KMS-11 (cell line): Measurements from ENCODE around the gene TNRC6B.

Source experiments
- H2AFZ ChIP-seq: fragments of 200-600 bp; sonication (generic); 2 replicates; pipeline ENCODE4 v1.6.1; 2016; ENCODE audit warnings: antibody characterized with exemption, mixed run types, low read depth
- H3K27ac ChIP-seq: fragments of 200-600 bp; sonication (generic); 2 replicates; pipeline ENCODE4 v1.6.1; 2016; ENCODE audit warnings: mild to moderate bottlenecking, mixed run types
- H3K27me3 ChIP-seq: fragments of 200-600 bp; sonication (generic); 2 replicates; pipeline ENCODE4 v1.6.1; 2017; ENCODE audit warnings: mild to moderate bottlenecking, low read depth, mixed run types, moderate library complexity; ENCODE audit not compliant: insufficient read depth
- H3K36me3 ChIP-seq: fragments of 200-600 bp; sonication (generic); 2 replicates; pipeline ENCODE4 v1.6.1; 2017; ENCODE audit warnings: mild to moderate bottlenecking, mixed run types; ENCODE audit not compliant: insufficient read depth
- H3K4me1 ChIP-seq: fragments of 200-600 bp; sonication (generic); 2 replicates; pipeline ENCODE4 v1.6.1; 2016; ENCODE audit warnings: mild to moderate bottlenecking, low read depth, mixed run types; ENCODE audit not compliant: poor library complexity, severe bottlenecking
- H3K4me2 ChIP-seq: fragments of 200-600 bp; sonication (generic); 2 replicates; pipeline ENCODE4 v1.7.0; 2016; ENCODE audit warnings: mild to moderate bottlenecking, mixed run types
- H3K4me3 ChIP-seq: fragments of 200-600 bp; sonication (generic); IDR thresholded peaks from 2 replicates; pipeline ENCODE4 v1.6.1; 2017; ENCODE audit warnings: low read depth, low read length, mixed read lengths; ENCODE audit not compliant: insufficient read depth
- H3K79me2 ChIP-seq: fragments of 200-600 bp; sonication (generic); 2 replicates; pipeline ENCODE4 v1.6.1; 2016; ENCODE audit warnings: low read depth, mixed run types; ENCODE audit not compliant: insufficient read depth
- H3K9ac ChIP-seq: fragments of 200-600 bp; sonication (generic); 2 replicates; pipeline ENCODE4 v1.6.1; 2016; ENCODE audit warnings: mild to moderate bottlenecking, mixed run types
- H4K20me1 ChIP-seq: fragments of 200-600 bp; sonication (generic); 2 replicates; pipeline ENCODE4 v1.6.1; 2016; ENCODE audit warnings: mild to moderate bottlenecking, mixed run types; ENCODE audit not compliant: insufficient read depth
- TF ChIP-seq, protein P1 (sequence below): fragments of 200-600 bp; sonication (generic); conservative IDR thresholded peaks from 2 replicates; pipeline ENCODE4 v1.6.1; 2017; ENCODE audit warnings: low read depth, mild to moderate bottlenecking, antibody characterized with exemption, low read length, moderate library complexity, mixed read lengths

Gene TNRC6B

DNA sequence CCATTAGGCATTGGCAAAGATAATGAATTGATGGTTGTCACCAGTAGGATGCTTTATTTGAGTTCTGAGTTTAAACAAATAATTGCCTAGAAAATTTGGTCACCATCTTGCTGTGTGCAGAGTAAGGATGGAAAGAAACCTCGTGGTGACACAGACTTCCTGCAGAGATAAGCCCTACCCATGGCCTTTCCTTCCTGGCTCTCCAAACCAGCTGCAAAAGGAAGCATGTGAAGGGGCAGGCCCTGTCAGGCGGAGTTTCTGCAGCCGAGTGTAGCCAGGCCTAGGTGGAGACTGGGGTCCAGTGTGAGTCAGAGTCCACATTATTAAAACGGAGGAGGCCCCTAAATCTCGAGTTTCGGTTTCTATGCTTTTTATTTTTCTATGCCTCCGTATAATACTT is 85.5 kb downstream of the TNRC6B start:
- no peaks in the 10 kb centered on the region for H3K4me1 ChIP-seq
- no peak overlapping the region for H2AFZ ChIP-seq
- H3K4me2 ChIP-seq = no peak overlapping the region
- H4K20me1 ChIP-seq = no peaks in the 10 kb centered on the region
- H3K27me3 ChIP-seq = no peaks in the 10 kb centered on the region
- H3K9ac ChIP-seq = no peak overlapping the region
- no peak overlapping the region for H3K4me3 ChIP-seq
- no peaks in the 10 kb centered on the region for H3K36me3 ChIP-seq
- H3K27ac ChIP-seq = no peak overlapping the region
- no peaks in the 10 kb centered on the region for H3K79me2 ChIP-seq
- TF ChIP-seq, protein P1, sequence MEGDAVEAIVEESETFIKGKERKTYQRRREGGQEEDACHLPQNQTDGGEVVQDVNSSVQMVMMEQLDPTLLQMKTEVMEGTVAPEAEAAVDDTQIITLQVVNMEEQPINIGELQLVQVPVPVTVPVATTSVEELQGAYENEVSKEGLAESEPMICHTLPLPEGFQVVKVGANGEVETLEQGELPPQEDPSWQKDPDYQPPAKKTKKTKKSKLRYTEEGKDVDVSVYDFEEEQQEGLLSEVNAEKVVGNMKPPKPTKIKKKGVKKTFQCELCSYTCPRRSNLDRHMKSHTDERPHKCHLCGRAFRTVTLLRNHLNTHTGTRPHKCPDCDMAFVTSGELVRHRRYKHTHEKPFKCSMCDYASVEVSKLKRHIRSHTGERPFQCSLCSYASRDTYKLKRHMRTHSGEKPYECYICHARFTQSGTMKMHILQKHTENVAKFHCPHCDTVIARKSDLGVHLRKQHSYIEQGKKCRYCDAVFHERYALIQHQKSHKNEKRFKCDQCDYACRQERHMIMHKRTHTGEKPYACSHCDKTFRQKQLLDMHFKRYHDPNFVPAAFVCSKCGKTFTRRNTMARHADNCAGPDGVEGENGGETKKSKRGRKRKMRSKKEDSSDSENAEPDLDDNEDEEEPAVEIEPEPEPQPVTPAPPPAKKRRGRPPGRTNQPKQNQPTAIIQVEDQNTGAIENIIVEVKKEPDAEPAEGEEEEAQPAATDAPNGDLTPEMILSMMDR = no peak

DNA sequence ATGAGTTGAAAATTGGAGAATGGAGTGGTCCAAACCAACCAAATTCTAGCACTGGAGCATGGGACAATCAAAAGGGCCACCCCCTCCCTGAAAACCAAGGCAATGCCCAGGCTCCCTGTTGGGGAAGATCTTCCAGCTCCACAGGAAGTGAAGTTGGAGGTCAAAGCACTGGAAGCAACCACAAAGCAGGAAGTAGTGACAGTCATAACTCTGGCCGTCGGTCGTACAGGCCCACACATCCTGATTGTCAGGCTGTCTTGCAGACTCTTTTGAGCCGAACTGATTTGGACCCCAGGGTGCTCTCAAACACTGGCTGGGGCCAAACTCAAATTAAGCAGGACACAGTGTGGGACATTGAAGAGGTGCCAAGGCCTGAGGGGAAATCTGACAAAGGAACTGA is 88.1 kb downstream of the TNRC6B start:
- H2AFZ ChIP-seq = no peak overlapping the region
- H3K27me3 ChIP-seq = no peaks in the 10 kb centered on the region
- no peak overlapping the region for H3K9ac ChIP-seq
- TF ChIP-seq, protein P1 = no peak
- no peak overlapping the region for H3K4me2 ChIP-seq
- no peak overlapping the region for H3K4me3 ChIP-seq
- no peaks in the 10 kb centered on the region for H3K36me3 ChIP-seq
- no peaks in the 10 kb centered on the region for H3K4me1 ChIP-seq
- no peaks in the 10 kb centered on the region for H3K79me2 ChIP-seq
- H4K20me1 ChIP-seq = no peaks in the 10 kb centered on the region
- no peak overlapping the region for H3K27ac ChIP-seq

DNA sequence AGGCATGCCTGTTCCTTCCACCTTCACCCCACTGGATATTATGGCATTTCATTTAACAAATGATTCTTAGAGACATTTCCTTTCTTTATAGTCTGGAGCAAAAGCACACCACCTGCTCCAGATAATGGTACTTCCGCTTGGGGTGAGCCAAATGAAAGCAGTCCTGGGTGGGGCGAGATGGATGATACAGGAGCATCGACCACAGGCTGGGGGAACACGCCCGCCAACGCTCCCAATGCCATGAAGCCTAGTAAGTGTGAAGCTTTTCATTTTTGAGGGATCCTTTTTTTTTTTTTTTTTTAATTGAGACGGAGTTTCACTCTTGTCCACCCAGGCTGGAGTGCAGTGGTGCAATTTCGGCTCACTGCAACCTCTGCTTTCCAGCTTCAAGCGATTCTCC is 92.3 kb downstream of the TNRC6B start:
- Histone ChIP-seq H3K79me2 (no peaks in the 10 kb centered on the region), H3K36me3 (no peaks in the 10 kb centered on the region), H3K4me1 (no peaks in the 10 kb centered on the region), H3K4me2 (no peak overlapping the region), H4K20me1 (no peaks in the 10 kb centered on the region), H3K27me3 (no peaks in the 10 kb centered on the region), H3K27ac (no peak overlapping the region), H3K4me3 (no peak overlapping the region), H3K9ac (no peak overlapping the region), H2AFZ (no peak overlapping the region)
- TF ChIP-seq, protein P1 = no peak

DNA sequence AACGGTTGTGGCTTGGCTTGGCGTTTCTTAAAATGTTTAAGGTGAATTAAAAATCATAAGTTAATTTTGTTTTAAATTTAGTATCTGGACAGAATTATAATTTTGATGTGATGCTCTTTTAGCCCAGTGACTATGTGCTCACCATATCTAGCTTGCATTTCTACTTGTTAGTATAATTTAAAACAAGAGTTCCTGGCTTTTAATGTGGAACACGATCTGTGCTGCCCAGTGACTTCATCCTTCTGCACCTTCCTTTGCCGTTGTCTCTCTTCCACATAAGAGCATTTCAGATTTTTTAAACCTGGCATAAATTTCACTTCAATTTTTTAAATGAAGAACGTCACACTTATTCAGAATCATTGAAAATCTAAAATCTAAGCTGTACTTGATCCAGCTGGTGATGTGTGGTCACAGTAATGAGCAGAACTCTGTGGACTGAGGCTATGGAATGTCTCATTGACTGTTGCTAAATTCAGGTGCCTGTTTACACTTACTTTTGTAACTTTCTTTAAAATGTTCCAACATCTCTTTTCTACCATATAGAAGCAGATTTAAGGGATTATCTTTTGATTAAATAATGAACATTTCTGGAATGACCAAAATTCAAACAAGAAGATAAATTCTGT is 93.1 kb downstream of the TNRC6B start:
- TF ChIP-seq, protein P1 = no peak
- Histone ChIP-seq H3K4me3 (no peak overlapping the region), H3K27me3 (no peaks in the 10 kb centered on the region), H3K79me2 (no peaks in the 10 kb centered on the region), H3K9ac (no peak overlapping the region), H2AFZ (no peak overlapping the region), H3K4me2 (no peak overlapping the region), H3K4me1 (peaks cover 2% of the 10 kb centered on the region), H3K27ac (no peak overlapping the region), H4K20me1 (no peaks in the 10 kb centered on the region), H3K36me3 (no peaks in the 10 kb centered on the region)
